ENCODE results near the gene CREB3L4.
"Not testable (repeated sequence)": the region's sequence is repeated elsewhere in the genome, so short reads cannot be mapped to it uniquely, and the experiment has no call there.

Gene CREB3L4

DNA sequence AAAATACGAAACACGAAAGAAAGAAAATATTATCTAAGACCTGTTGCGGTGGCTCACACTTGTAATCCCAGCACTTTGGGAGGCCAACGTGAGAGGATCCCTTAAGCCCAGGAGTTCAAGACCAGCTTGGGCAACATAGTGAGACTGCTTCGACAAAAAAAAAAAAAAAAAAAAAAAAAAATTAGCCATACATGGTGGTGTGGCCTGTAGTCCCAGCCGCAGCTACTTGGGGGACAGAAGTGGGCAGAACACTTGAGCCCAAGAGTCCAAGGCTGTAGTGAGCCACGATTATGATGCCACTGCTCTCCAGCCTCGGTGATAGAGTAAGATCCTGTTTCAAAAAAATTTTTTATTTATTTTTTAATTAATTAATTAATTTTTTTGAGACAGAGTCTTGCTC, 19.9 kb downstream of the CREB3L4 start:
- DNase-seq = no peak

DNA sequence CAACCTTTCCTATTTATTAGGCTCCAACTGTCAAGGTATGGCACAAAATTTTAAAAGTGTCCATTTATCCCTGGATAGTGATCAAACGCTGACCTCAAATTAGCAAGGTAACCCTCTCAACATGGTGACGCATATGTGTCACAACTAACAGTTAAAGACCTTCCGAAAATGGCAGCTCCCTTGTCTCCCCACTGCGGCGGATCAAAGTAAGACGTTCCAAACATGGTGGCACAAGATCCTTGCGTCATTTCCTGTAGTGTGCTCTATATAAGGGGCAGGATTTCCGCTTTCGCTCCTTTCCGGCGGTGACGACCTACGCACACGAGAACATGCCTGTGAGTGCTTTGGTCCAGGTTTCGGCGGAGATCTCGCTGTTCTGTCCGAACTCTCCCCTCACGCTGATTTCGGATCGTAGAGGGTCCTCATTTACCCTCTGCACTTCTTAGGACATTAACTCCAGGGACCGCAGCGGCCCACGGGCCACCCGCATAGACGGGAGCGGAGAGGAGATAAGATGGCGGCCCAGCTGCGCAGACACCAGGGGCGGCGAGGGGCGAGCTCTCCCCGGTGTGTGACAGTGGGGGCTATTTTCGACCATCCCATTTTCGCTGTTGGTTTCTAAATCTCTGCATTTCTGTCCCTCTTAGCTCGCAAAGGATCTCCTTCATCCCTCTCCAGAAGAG, 22.9 kb downstream of the CREB3L4 start, which contains the start of gene RPS27:
Gene RPS27 (plus strand): TSS at position 295 of the 683 bp plus-strand sequence. CDS start 35 bp downstream, at position 330.
- DNase-seq = peak; percentile 99

DNA sequence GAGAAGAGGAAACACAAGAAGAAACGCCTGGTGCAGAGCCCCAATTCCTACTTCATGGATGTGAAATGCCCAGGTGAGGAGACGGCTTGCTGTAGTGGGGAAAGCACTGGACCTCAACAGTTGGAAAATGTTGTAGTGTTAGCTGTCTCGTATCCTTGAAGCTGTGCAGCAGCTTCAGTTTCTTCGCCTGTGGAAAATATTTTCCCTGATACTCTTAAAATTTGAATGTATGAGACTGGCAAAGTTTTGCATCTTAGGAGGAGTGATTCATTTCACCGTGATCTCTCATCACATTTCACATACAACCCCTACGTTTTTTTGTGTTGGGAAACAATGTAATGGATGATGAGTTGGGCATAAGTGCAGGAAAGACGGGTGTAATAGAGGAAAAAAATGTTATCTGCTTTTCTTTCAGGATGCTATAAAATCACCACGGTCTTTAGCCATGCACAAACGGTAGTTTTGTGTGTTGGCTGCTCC, 23.5 kb downstream of the CREB3L4 start:
- DNase-seq = no peak

DNA sequence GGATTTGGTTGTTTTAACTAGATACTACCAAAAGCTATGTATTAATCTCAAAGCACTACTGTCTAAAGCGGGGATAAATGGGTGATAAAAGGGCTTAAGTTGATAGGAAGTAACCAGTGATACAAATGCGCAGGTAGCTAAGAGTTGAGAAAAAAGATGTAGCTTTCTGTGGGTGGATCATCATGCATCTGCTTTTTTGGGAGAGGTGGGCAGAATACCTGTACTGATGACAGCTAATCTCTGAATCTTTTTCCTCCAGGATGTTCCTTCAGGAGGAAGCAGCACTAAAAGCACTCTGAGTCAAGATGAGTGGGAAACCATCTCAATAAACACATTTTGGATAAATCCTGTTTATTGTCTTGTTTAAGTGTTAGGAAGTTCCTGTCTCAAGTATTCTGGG, 24.1 kb downstream of the CREB3L4 start:
- no peak for DNase-seq

DNA sequence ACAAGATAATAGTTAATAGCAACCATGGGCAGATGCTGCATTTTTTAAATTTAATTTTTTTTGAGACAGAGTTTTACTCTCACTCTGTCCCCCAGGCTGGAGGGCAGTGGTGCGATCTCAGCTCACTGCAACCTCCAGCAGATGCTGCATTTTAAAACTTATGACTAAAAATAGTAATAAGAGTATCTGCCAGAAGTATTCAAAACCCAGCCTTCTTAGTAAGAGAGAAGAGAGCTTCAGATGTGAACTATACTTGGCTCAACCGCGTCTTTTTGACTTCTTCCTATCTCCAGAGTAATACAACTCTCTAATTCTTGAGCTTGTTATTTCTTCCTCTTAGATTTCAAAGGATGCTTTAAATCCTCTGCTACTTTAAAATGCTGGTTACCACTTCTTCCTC, 27.5 kb downstream of the CREB3L4 start:
- DNase-seq = no peak

DNA sequence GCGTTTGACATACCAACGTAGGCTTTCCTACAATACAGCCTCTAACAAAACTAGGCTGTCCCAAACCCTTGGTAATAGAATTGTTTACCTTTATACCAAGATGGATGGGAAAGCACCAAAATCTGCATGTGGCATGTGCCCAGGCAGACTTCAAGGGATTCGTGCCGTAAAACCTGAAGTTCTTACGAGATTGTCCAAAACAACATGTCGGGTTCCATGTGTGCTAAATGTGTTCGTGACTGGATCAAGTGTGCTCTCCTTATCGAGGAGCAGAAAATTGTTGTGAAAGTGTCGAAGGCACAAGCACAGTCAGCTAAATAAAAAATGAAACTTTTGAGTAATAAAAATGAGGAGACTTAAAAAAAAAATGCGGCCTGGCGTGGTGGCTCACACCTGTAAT, 27.9 kb downstream of the CREB3L4 start:
- DNase-seq = no peak

DNA sequence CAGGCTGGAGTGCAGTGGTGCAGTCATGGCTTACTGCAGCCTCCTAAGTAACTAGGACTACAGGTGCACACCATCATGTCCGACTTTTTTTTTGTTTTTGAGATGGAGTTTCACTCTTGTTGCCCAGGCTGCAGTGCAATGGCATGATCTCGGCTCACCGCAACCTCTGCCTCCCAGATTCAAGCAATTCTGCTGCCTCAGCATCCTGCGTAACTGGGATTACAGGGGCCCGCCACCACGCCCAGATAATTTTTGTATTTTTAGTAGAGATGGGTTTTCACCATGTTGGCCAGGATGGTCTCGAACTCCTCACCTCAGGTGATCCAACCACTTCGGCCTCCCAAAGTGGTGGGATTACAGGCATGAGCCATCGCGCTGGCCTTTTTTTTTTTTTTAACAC, 29.2 kb downstream of the CREB3L4 start:
- DNase-seq = not testable (repeated sequence)

DNA sequence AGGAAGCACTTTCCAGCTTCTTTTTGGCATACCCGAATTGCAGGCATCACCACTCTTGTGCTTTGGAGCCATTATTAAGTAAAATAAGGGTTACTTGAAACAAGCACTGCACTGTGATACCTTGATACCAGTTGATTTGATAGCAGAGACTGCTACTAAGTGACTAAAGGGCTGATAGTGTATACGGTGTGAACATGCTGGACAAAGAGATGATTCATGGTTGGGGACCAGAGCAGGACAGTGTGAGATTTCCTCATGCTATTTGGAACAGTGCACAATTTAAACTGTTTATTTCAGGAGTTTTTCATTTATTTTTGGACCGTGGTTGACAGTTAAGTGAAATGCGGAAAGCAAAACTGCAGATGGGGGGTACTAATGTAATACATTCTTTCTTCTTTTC, 32.7 kb downstream of the CREB3L4 start:
- DNase-seq = no peak

DNA sequence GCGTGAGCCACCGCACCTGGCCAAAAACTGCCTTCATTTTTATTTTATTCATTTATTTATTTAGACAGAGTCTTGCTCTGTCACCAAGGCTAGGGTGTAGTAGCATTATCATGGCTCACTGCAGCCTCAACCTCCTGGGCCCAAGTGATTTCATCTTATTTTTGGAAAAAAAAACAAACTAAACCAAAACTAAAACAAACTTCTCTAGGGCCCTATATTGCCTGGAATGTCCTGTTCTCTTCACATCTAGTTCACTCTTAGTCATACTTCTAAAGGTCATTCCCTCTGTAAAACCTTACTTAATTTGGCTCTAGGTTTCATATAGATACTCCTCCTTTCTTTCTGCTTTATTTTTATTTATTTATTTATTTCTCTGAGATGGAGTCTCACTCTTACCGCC, 38.4 kb downstream of the CREB3L4 start:
- DNase-seq = peak; percentile 34

DNA sequence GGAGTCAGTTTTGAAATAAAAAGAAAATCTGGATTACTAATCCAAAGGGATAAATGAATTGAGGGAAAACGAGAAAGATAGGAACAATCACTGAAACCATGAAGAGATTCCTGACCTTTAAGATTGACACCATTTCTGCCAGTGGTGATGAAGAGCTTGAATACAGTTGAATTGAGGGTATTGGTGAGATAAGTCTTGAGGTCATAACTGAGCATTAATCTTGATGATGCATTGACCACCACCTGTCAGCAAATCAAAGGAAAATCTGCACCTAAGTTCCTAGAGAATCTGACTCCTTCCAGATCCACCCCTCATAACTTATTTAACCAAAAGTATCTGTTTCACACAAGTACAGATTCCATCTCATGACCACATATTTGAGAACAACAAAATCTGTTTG, 44.4 kb downstream of the CREB3L4 start:
- DNase-seq = no peak

DNA sequence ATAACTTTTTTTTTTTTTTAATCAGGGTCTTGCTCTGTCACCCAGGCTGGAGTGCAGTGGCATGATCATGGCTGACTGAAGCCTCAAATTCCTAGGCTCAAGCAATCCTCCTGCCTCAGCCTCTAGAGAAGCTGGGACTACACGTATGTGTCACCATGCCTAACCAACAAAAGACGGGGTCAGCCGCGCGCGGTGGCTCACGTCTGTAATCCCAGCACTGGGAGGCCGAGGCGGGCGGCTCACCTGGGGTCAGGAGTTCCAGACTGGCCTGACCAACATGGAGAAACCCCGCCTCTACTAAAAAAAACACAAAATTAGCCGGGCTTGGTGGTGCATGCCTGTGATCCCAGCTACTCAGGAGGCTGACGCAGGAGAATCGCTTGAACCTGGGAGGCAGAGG, 44.8 kb downstream of the CREB3L4 start:
- not testable (repeated sequence) for DNase-seq

DNA sequence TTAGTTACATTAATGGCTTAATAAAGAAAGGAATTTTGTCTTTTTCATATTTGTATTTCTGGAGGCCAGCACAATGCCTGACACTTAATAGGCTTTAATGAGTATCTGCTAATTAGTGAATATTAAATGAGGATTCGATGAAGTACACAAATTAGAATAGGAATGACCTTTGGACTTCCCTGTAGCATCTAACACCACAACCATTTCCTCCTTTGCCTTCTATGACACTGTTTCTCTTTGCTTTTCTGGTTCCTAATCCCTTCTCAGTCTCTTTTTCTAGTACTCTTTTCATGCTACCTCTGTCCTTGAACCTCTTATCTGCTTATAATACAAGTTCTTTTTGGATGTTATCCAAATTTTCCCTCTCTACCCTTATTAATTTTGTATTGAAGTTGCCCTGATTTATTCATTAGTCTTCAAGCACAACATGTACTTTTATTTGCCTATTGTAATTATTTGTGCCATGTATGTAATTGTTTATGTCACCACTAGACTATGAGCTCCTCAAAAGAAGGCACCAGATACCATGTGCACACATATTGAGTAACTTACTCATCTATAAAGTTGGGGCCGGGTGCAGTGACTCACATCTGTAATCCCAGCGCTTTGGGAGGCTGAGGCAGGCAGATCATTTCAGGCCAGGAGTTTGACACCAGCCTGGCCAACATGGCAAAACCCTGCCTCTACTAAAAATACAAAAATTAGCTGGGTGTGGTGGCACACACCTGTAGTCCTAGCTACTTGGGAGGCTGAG, 46.6 kb downstream of the CREB3L4 start:
- peak; percentile 51 for DNase-seq

DNA sequence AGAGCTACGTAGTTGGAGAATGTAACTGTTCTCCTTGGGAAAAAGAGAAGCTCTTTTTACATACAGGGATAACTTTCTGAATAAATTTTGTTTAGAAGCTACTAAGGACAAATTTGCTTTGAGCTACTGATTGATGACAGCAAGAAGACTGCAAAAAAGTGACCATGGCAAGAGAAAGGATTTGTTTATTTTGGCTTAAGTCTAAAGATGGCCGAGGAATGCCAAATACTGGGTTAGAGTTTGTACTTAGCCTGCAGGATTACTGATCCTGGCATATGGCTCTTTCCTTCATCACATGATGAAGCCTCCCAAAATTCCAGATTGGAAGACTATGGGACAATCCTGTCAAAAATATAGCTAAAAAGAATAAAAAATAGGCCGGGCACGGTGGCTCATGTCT, 51.6 kb downstream of the CREB3L4 start:
- DNase-seq = no peak

DNA sequence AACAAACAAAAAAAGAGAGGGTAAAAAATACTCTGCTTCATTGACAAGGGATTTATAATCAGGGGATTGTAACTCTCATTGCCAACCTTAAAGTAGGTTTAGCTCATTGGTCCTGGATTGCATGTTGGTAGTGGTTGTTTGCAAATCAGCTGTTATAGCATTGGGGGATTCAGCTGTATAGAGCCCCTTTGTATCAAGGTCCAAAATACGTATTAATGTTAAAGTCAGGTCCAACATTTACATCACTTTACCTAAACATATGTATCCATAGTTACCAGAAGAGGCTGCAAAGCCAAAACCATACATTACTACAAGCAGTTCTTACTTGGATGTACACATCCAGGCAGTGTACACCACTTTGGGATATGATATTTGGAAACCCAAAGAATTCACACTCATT, 52.2 kb downstream of the CREB3L4 start:
- DNase-seq = no peak
